ENCODE measurements around the gene OR6S1.

- no peak for TF ChIP-seq POLR2A (IDR thresholded peaks at IDR 0.05)
- no peak for TF ChIP-seq CTCF (IDR thresholded peaks at IDR 0.05)
These were observed 18.6 kb downstream of the OR6S1 start for GRCh38 chr14:20622816-20623291.

Measured in body of pancreas (tissue), 4 donors.